HUES48 (cell line): ENCODE results near the gene TLE6.
"Not testable (repeated sequence)": the region's sequence is repeated elsewhere in the genome, so short reads cannot be mapped to it uniquely, and the experiment has no call there.

ENCODE experiments used
- H3K27ac ChIP-seq: one replicate; pipeline ENCODE4 v1.7.0; 2013; ENCODE audit warnings: low read depth, low read length, inconsistent platforms
- H3K27me3 ChIP-seq: 2 replicates; pipeline ENCODE4 v1.6.1; 2013; ENCODE audit warnings: mild to moderate bottlenecking, low read length; ENCODE audit not compliant: control insufficient read depth, insufficient read depth
- H3K36me3 ChIP-seq: 2 replicates; pipeline ENCODE4 v1.6.1; 2013; ENCODE audit warnings: low read length; ENCODE audit not compliant: control insufficient read depth, insufficient read depth
- H3K4me1 ChIP-seq: 2 replicates; pipeline ENCODE4 v1.6.1; 2013; ENCODE audit warnings: mild to moderate bottlenecking, low read length; ENCODE audit not compliant: control insufficient read depth, insufficient read depth
- H3K4me3 ChIP-seq: 2 replicates; pipeline ENCODE4 v1.5.1; 2013; ENCODE audit warnings: mild to moderate bottlenecking, low read depth, low read length
- H3K9ac ChIP-seq: 2 replicates; pipeline ENCODE4 v1.6.1; 2013; ENCODE audit warnings: mild to moderate bottlenecking, low read depth, low read length, moderate library complexity
- H3K9me3 ChIP-seq: 2 replicates; pipeline ENCODE4 v1.6.1; 2013; ENCODE audit warnings: low read length; ENCODE audit not compliant: control insufficient read depth, insufficient read depth

The TLE6 gene

DNA sequence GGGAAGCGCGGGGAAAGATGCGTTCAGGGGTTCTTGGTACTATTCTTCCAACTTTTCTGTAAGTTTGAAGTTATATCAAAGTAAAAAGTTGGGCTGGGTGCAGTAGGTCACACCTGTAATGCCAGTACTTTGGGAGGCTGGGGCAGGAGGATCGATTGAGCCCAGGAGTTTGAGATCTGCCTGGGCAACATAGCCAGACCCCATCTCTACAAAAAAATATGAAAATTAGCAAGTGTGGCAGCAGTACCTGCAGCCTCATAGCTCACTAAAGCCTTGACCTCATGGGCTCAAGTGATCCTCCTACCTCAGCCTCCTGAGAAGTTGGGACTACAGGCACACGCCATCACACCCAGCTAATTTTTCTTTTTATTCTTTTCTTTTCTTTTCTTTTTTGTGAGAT lies 20.2 kb upstream of the TLE6 start:
- Histone ChIP-seq H3K27ac (no peak overlapping the region), H3K9me3 (no peaks in the 10 kb centered on the region), H3K4me3 (no peak overlapping the region), H3K4me1 (no peaks in the 10 kb centered on the region), H3K9ac (no peak overlapping the region), H3K27me3 (no peaks in the 10 kb centered on the region), H3K36me3 (no peaks in the 10 kb centered on the region)

DNA sequence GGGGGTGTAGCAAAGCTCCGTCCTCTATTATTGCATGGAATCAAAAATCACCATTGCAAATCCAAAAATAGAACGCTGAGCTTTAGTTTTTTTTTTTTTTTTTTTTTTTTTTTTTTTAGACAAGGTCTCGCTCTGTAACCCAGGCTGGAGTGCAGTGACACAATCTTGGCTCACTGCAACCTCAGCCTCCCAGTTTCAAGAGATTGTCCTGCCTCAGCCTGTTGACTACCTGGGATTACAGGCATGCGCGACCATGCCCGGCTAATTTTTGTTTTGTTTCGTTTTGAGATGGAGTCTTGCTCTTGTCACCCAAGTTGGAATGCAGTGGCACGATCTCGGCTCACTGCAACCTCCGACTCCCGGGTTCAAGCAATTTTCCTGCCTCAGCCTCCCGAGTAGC lies 17.2 kb upstream of the TLE6 start:
- Histone ChIP-seq H3K27me3 (no peaks in the 10 kb centered on the region), H3K36me3 (no peaks in the 10 kb centered on the region), H3K9me3 (no peaks in the 10 kb centered on the region), H3K9ac (no peak overlapping the region), H3K27ac (no peak overlapping the region), H3K4me3 (no peak overlapping the region), H3K4me1 (no peaks in the 10 kb centered on the region)

DNA sequence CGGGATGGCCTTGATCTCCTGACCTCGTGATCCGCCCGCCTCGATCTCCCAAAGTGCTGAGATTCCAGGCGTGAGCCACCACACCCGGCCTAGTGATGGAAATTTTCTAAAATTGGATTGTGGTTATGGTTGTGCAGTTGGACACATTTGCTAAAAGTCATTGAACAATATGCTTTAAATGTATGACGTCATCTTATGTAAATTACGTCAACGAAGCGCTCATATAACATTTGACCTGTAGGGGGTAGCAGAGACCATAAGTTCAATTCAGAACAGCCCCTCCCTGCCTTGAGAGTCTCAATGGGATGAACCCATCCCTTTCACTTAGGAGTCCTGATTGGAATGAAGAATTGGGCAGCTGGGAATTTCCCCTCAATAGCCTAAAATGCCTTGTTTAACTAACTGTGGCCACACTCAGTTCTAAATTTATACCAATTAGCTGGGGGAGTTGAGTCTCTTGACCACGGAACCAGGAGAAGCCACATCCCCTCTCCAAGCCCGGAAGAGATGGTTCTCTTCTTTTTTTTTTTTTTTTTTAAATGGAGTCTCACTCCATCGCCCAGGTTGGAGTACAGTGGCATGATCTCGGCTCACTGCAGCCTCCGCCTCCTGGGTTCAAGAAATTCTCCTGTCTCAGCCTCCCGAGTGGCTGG lies 15.2 kb upstream of the TLE6 start:
- H3K9me3 ChIP-seq, result no peaks in the 10 kb centered on the region
- H3K9ac ChIP-seq, result no peak overlapping the region
- H3K27ac ChIP-seq, result no peak overlapping the region
- H3K4me3 ChIP-seq, result no peak overlapping the region
- no peaks in the 10 kb centered on the region for H3K27me3 ChIP-seq
- no peaks in the 10 kb centered on the region for H3K36me3 ChIP-seq
- H3K4me1 ChIP-seq, result no peaks in the 10 kb centered on the region

DNA sequence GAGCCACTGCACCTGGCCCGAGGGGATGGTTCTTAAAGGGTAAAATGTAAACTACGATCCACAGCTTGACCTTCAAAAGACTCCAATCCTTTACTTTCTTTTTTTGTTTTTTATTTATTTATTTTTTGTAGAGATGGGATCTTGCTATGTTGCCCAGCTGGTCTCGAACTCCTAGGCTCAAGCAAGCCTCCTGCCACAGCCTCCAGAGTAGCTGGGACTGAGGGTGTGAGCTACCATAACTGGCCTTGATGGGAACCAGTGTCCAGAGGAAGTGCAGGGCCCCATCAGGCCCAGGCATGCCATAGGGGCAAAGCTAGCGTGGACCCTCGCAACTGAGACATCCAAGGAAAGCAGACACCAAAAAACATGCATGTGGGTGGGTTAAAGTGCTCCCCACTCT lies 14.2 kb upstream of the TLE6 start:
- no peaks in the 10 kb centered on the region for H3K36me3 ChIP-seq
- no peak overlapping the region for H3K4me3 ChIP-seq
- no peaks in the 10 kb centered on the region for H3K4me1 ChIP-seq
- no peaks in the 10 kb centered on the region for H3K27me3 ChIP-seq
- no peaks in the 10 kb centered on the region for H3K9me3 ChIP-seq
- no peak overlapping the region for H3K9ac ChIP-seq
- no peak overlapping the region for H3K27ac ChIP-seq

DNA sequence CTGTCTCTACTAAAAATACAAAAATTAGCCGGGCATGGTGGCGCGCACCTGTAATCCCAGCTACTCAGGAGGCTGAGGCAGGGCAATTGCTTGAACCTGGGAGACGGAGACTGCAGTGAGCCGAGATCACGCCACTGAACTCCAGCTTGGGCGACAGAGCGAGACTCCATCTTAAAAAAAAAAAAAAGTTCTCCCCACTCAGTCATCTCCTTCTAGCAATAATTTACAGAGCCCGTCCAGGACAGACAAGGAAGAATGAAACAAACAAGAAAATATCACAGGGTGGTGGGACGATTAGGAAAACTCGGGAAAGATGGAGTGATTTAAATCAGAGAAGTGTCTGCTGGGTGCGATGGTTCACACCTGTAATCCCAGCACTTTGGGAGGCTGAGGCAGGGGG lies 13.7 kb upstream of the TLE6 start:
- not testable (repeated sequence) for H3K36me3 ChIP-seq, H3K4me1 ChIP-seq, H3K27me3 ChIP-seq

DNA sequence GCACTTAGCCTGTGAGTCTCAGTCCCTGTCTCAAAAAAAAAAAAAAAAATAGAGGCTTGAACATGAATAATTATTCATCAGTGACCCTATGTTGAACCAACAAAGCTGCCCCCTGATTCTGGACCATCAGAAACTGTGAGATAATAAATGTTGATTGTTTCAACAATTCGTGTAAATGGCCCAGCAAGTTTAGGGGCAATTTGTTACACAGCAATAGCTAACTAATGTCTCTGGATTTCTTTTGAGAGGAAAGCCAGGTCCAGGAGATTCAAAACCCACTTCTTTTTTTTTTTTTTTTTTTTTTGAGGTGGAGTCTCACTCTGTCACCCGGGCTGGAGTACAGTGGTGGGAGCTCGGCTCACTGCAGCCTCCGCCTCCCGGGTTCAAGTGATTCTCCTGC lies 12.5 kb upstream of the TLE6 start:
- no peaks in the 10 kb centered on the region for H3K36me3 ChIP-seq
- H3K9me3 ChIP-seq, result no peaks in the 10 kb centered on the region
- H3K4me1 ChIP-seq, result no peaks in the 10 kb centered on the region
- no peak overlapping the region for H3K4me3 ChIP-seq
- H3K27ac ChIP-seq, result no peak overlapping the region
- no peak overlapping the region for H3K9ac ChIP-seq
- H3K27me3 ChIP-seq, result no peaks in the 10 kb centered on the region

More for the DNA sequence above, 13.7 kb upstream of the TLE6 start:
- H3K4me3 ChIP-seq, H3K9ac ChIP-seq, H3K27ac ChIP-seq, H3K9me3 ChIP-seq: not testable (repeated sequence)

DNA sequence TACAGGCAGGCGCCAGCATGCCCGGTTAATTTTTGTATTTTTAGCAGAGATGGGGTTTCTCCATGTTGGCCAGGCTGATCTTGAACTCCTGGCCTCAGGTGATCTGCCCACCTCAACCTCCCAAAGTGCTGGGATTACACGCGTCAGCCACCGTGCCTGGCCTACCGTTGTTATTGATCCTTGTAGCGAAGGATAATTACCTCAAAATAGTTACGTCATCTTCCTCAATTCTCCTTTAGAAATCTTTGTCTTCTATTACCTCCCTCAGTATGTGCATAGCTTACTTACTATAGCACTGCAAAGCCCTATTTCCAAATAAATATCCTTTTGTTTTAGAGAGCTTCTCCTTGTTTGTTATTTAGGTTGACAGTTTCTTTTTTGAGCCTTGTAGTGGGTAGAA lies 9.4 kb upstream of the TLE6 start:
- H3K36me3 ChIP-seq, result no peaks in the 10 kb centered on the region
- no peaks in the 10 kb centered on the region for H3K9me3 ChIP-seq

DNA sequence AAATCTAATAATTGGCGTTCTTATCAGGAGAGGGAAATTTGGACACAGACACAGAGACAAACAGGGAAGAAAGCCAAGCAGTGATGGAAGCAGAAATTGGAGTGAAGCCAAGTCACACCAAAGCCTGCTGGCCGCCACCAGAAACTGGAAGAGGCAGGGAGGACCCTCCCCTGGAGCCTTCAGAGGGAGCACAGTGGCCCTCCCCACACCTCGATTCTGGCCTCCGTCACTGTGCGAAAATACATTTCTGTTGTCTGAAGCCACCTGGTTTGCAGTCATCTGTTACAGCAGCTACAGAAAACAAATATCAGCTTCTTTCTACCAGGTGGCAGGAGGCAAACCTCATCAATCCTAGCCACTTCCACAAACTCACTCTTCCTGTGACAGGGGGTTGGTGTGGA lies 8.3 kb upstream of the TLE6 start:
- Histone ChIP-seq H3K27ac (no peak overlapping the region), H3K4me3 (no peak overlapping the region), H3K27me3 (no peaks in the 10 kb centered on the region), H3K9ac (no peak overlapping the region), H3K36me3 (no peaks in the 10 kb centered on the region), H3K9me3 (no peaks in the 10 kb centered on the region), H3K4me1 (no peaks in the 10 kb centered on the region)

More for the DNA sequence above, 9.4 kb upstream of the TLE6 start:
- Histone ChIP-seq H3K27ac (no peak overlapping the region), H3K4me3 (no peak overlapping the region), H3K9ac (no peak overlapping the region), H3K27me3 (no peaks in the 10 kb centered on the region), H3K4me1 (no peaks in the 10 kb centered on the region)

DNA sequence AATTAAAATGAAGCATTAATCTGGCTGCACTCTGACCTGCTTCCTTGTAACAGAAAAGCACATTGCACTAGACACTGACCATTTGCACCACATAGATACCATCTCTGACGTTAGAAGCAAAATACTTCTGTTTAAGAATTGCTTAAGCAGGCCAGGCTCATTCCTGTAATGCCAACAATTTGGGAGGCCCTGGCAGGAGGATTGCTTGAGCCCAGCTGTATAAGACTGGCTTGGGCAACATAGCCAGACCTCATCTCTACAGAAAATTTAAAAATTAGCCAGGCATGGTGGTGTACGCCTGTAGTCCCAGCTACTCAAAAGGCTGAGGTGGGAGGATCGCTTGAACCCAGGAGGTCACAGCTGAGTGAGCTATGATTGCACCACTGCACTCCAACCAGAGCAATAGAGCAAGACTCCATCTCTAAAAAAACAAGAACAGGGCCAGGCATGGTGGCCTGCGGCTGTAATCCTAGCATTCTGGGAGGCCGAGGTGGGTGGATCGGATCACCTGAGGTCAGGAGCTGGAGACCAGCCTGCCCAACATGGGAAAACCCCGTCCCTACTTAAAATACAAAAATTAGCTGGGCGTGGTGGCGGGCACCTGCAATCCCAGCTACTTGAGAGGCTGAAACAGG lies 7.0 kb upstream of the TLE6 start:
- Histone ChIP-seq H3K27ac (no peak overlapping the region), H3K4me3 (no peak overlapping the region), H3K27me3 (no peaks in the 10 kb centered on the region), H3K36me3 (no peaks in the 10 kb centered on the region), H3K9ac (no peak overlapping the region), H3K9me3 (no peaks in the 10 kb centered on the region), H3K4me1 (no peaks in the 10 kb centered on the region)

DNA sequence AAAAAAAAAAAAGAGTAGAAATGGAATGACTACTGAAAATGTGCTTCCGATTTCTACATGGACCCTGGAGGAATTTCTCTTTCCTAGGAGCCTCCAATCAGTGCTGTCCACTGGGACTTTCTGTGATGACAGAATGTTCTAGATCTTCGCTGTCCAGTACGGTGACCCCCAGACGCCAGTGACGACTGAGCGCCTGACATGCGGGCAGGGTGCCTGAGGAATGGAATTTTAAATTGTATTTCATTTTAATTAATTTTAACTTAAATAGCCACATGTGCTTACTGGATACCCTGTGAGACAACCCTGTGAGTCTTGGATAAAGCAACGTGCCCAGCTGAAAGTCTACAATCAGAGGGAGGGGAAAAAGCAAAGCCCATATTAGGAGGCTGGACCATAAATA lies 4.1 kb upstream of the TLE6 start:
- H3K9ac ChIP-seq, result no peak overlapping the region
- H3K9me3 ChIP-seq, result no peaks in the 10 kb centered on the region
- peaks cover 14% of the 10 kb centered on the region for H3K4me1 ChIP-seq
- no peaks in the 10 kb centered on the region for H3K36me3 ChIP-seq
- no peak overlapping the region for H3K4me3 ChIP-seq
- H3K27me3 ChIP-seq, result peaks cover 12% of the 10 kb centered on the region
- no peak overlapping the region for H3K27ac ChIP-seq

DNA sequence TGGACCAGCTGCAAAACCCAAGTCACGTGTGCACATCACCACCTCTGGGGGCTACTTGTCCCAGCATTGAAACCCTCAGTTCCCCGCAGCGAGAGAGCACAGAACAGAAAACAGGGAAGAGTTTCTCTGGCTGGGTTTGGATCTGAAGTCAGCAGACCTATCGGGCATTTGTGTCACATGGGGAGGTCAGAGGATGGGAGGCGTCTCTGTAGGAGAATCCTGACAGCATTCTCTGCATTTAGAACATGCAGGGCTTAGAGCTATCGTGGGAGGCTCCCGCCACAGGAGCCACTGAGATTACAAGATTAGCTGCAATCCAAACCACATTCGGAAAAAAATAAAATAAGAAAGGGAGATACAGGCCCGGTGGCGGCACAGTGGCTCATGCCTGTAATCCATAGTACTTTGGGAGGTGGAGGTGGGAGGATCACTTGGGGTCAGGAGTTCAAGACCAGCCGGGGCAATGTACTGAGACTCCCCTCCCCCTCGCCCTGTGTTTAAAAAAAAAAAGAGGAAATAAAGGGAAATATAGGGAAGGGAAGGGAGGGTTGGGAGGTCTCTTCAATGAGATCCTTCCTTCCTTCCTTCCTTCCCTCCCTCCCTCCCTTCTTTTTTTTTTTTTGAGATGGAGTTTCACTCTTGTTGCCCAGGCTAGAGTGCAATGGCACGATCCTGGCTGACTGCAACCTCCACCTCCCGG lies 2.9 kb upstream of the TLE6 start:
- Histone ChIP-seq H3K27me3 (peaks cover 19% of the 10 kb centered on the region), H3K4me1 (peaks cover 18% of the 10 kb centered on the region), H3K36me3 (no peaks in the 10 kb centered on the region), H3K9ac (no peak overlapping the region), H3K4me3 (no peak overlapping the region), H3K27ac (no peak overlapping the region), H3K9me3 (no peaks in the 10 kb centered on the region)
